GM21515 (cell line): ENCODE data around the gene GAGE12G.
"Not testable (repeated sequence)": the region's sequence is repeated elsewhere in the genome, so short reads cannot be mapped to it uniquely, and the experiment has no call there.

ENCODE experiments used
- ATAC-seq: cut with Tn5 transposase; IDR thresholded peaks from one replicate; pipeline ENCODE4 v1.9.1; 2021; ENCODE audit not compliant: unreplicated experiment

The GAGE12G gene

GRCh38 chrX:49570100-49570499, at the start of gene GAGE12G:
TSS of gene GAGE12G (plus strand) at chrX:49570400. CDS start at chrX:49571555, 1,155 bp downstream.
- ATAC-seq, result not testable (repeated sequence)

GRCh38 chrX:49531877-49532276, 38.3 kb upstream of the GAGE12G start, which contains the start of gene GAGE12C:
TSS of gene GAGE12C (plus strand) at chrX:49532177. CDS start at chrX:49533332, 1,155 bp downstream.
- ATAC-seq, result not testable (repeated sequence)

DNA sequence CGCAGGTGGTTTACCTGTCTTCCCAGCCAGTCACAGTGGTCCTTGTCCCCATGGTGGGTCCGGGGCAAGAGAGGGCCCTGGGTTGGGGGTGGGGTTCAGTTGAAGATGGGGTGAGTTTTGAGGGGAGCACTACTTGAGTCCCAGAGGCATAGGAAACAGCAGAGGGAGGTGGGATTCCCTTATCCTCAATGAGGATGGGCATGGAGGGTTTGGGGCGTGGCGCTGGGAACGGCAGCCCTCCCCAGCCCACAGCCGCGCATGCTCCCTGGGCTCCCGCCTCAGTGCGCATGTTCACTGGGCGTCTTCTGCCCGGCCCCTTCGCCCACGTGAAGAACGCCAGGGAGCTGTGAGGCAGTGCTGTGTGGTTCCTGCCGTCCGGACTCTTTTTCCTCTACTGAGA, 28.8 kb upstream of the GAGE12G start, which contains the start of gene GAGE12D:
Gene GAGE12D (plus strand): TSS at position 301 of the 400 bp plus-strand sequence. CDS start 1,155 bp downstream, outside the sequence.
- ATAC-seq, result not testable (repeated sequence)

DNA sequence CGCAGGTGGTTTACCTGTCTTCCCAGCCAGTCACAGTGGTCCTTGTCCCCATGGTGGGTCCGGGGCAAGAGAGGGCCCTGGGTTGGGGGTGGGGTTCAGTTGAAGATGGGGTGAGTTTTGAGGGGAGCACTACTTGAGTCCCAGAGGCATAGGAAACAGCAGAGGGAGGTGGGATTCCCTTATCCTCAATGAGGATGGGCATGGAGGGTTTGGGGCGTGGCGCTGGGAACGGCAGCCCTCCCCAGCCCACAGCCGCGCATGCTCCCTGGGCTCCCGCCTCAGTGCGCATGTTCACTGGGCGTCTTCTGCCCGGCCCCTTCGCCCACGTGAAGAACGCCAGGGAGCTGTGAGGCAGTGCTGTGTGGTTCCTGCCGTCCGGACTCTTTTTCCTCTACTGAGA, 19.2 kb upstream of the GAGE12G start, which contains the start of gene GAGE12E:
Gene GAGE12E (plus strand): TSS at position 301 of the 400 bp plus-strand sequence. CDS start 1,155 bp downstream, outside the sequence.
- not testable (repeated sequence) for ATAC-seq

DNA sequence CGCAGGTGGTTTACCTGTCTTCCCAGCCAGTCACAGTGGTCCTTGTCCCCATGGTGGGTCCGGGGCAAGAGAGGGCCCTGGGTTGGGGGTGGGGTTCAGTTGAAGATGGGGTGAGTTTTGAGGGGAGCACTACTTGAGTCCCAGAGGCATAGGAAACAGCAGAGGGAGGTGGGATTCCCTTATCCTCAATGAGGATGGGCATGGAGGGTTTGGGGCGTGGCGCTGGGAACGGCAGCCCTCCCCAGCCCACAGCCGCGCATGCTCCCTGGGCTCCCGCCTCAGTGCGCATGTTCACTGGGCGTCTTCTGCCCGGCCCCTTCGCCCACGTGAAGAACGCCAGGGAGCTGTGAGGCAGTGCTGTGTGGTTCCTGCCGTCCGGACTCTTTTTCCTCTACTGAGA, 9.7 kb upstream of the GAGE12G start, which contains the start of gene GAGE12F:
Gene GAGE12F (plus strand): TSS at position 301 of the 400 bp plus-strand sequence. CDS start 1,155 bp downstream, outside the sequence.
- not testable (repeated sequence) for ATAC-seq

- ATAC-seq, result not testable (repeated sequence)
Observed at GRCh38 chrX:49568728-49569127, 1.5 kb upstream of the GAGE12G start.

- not testable (repeated sequence) for ATAC-seq
Observed at GRCh38 chrX:49569152-49569551, 1.0 kb upstream of the GAGE12G start.

DNA sequence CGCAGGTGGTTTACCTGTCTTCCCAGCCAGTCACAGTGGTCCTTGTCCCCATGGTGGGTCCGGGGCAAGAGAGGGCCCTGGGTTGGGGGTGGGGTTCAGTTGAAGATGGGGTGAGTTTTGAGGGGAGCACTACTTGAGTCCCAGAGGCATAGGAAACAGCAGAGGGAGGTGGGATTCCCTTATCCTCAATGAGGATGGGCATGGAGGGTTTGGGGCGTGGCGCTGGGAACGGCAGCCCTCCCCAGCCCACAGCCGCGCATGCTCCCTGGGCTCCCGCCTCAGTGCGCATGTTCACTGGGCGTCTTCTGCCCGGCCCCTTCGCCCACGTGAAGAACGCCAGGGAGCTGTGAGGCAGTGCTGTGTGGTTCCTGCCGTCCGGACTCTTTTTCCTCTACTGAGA, 9.4 kb downstream of the GAGE12G start, which contains the start of gene GAGE12H:
Gene GAGE12H (plus strand): TSS at position 301 of the 400 bp plus-strand sequence. CDS start 1,155 bp downstream, outside the sequence.
- ATAC-seq, result not testable (repeated sequence)

DNA sequence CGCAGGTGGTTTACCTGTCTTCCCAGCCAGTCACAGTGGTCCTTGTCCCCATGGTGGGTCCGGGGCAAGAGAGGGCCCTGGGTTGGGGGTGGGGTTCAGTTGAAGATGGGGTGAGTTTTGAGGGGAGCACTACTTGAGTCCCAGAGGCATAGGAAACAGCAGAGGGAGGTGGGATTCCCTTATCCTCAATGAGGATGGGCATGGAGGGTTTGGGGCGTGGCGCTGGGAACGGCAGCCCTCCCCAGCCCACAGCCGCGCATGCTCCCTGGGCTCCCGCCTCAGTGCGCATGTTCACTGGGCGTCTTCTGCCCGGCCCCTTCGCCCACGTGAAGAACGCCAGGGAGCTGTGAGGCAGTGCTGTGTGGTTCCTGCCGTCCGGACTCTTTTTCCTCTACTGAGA, 19.0 kb downstream of the GAGE12G start, which contains the start of gene GAGE2A:
Gene GAGE2A (plus strand): TSS at position 301 of the 400 bp plus-strand sequence. CDS start 1,155 bp downstream, outside the sequence.
- not testable (repeated sequence) for ATAC-seq

- not testable (repeated sequence) for ATAC-seq
Observed at GRCh38 chrX:49589769-49590478, 19.7 kb downstream of the GAGE12G start.

- not testable (repeated sequence) for ATAC-seq
Observed at GRCh38 chrX:49590488-49590887, 20.3 kb downstream of the GAGE12G start.

DNA sequence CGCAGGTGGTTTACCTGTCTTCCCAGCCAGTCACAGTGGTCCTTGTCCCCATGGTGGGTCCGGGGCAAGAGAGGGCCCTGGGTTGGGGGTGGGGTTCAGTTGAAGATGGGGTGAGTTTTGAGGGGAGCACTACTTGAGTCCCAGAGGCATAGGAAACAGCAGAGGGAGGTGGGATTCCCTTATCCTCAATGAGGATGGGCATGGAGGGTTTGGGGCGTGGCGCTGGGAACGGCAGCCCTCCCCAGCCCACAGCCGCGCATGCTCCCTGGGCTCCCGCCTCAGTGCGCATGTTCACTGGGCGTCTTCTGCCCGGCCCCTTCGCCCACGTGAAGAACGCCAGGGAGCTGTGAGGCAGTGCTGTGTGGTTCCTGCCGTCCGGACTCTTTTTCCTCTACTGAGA, 28.5 kb downstream of the GAGE12G start, which contains the start of gene GAGE1:
Gene GAGE1 (plus strand): TSS at position 301 of the 400 bp plus-strand sequence. CDS start 1,155 bp downstream, outside the sequence.
- not testable (repeated sequence) for ATAC-seq

GRCh38 chrX:49610718-49611310, 40.6 kb downstream of the GAGE12G start:
- no peak for ATAC-seq

DNA sequence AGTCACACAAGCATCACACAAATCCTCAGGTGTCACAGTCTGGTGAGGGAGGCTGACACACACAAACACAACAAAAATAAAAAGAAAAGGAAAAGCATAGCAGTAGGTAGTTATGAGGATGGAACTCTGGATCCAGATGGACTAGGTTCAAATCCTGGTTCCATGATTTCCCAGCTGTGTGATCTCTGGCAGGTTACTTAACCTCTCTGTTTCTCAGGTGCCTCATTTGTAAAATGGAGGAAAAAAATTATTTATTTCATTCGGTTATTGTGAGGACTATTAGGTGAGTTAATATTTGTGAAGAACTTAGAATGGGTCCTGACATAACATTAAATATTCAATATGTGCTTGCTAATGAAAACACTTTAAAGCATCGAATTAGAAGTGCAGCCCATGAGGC, 48.4 kb downstream of the GAGE12G start:
- no peak for ATAC-seq
